Amniotic epithelial cell (primary cell): ENCODE measurements around the gene BNIP2.
"Not testable (repeated sequence)": the region's sequence is repeated elsewhere in the genome, so short reads cannot be mapped to it uniquely, and the experiment has no call there.

Source experiments
- DNase-seq: peaks from one replicate; pipeline ENCODE4 v3.0.0-alpha.2; 2010; ENCODE audit warnings: low read depth

Gene BNIP2

DNA sequence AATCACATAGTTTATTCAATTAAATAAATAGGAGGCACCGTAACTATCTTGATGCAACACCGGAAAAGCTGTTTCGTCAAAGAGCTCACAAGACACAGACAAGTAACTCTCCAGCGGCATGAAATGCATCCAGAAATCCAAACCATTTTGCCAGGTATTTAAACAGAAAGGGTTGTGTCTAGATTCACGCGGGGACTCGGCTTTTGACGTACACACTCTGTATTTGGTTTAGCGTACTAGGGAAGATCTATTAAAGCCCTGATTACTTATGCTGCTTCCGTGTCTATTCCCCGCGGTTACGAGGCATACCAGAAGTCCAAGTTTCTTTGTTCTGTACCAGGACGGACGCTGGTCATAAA lies 718 bp downstream of the BNIP2 start:
- peak; percentile 78 for DNase-seq

GRCh38 chr15:59687836-59688235 lies 1.3 kb downstream of the BNIP2 start:
- DNase-seq: peak; percentile 49

DNA sequence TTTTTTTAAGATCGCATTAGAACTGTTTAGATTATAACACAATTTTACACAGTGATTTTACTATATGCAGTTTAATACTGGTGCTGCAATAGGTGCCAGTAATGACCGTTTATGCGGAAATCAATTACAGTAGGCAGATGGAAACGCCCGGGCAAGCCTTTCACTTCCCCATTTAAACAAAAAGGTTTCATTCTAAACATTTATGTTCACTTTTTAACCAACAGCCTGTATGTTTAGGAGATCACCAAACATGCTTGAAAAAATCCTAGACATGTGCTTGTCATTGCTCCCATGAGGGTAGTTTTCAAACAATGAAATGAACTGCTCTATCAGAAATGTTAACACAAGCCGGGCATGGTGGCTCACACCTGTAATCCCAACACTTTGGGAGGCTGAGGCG lies 2.7 kb downstream of the BNIP2 start:
- DNase-seq: no peak

GRCh38 chr15:59685737-59686297 lies 3.3 kb downstream of the BNIP2 start:
- peak; percentile 63 for DNase-seq

DNA sequence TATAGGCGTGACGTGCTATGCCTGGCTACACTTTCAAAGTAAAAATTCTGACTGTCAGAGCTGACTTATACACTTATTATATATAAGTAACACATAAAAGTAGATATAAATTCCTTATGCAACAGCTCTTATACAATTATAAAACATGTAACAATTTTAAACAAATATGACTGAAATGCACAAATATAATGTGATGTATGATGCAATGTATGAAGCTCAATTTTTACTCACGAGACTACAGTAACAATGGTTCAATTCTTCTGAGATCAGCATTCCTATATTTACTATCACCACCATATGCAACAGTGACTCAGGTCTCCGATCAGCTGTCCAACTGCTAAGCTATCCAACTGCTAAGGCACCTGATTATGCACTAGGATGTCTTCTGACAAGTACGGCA lies 8.2 kb downstream of the BNIP2 start:
- DNase-seq: no peak

DNA sequence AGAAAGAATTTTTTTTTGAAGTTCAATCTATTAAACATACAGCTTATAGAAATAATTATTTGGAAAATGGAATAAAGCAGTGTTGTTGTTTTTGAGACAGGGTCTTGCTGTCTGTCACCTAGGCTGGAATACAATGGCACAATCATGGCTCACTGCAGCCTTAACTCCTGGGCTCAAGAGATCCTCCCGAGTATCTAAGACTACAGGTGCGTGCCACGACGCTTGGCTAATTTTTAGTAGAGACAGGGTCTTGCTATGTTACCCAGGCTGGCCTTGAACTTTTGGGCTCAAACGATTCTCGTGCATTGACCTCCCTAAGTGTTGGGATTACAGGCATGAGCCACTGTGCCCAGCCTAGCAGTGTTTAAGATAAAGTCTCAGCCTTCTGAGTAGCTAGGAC lies 8.8 kb downstream of the BNIP2 start:
- DNase-seq: no peak

GRCh38 chr15:59678620-59679019 lies 10.5 kb downstream of the BNIP2 start:
- DNase-seq: no peak

DNA sequence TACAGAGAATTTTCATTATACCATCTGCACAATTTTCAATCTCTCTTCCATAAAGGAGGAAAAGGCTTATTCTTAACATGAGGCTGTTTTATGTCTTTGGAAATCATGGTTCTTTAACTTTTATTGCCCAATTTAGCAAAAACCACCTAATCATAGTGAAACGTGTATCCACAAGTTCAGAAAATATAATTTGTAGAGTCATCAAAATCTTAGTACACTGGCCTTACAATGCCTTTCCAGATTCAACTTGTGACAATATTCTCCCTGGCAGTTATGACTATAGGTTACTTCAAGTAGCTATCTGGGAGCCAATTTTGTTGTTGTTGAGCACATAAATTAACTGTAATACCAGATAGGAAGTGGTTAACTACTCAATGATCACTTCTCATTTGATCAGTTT lies 10.9 kb downstream of the BNIP2 start:
- no peak for DNase-seq

- no peak for DNase-seq
These were observed 12.6 kb downstream of the BNIP2 start for GRCh38 chr15:59676565-59676964.

GRCh38 chr15:59674361-59674877 lies 14.7 kb downstream of the BNIP2 start:
- DNase-seq: no peak

- DNase-seq: no peak
These were observed 20.6 kb downstream of the BNIP2 start for GRCh38 chr15:59668556-59668955.

DNA sequence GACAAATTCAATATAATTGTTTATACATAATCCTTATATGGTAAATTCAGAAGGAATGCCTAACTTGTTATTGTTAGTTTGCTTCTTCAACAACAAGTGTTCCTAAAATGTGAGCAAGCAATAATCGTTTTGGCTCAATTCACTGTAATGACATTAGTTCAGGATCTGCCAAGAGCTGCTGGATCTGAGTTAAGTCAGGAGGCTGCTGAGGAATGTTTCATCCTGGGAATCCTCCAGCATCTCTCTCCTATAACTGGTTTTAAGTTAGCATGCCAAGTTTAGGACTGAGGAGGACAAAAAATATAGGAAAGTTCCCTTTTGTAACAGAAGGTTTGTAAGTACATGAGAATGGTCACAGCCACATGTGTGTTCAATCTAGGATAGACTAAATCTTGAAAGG lies 26.9 kb downstream of the BNIP2 start:
- no peak for DNase-seq

- no peak for DNase-seq
These were observed 29.8 kb downstream of the BNIP2 start for GRCh38 chr15:59659366-59659765.

- DNase-seq: no peak
These were observed 31.4 kb downstream of the BNIP2 start for GRCh38 chr15:59657635-59658125.

GRCh38 chr15:59656897-59657634 lies 32.1 kb downstream of the BNIP2 start, which contains the start of gene GTF2A2:
TSS of gene GTF2A2 (minus strand) at chr15:59657515. CDS start at chr15:59652277, 5,238 bp downstream.
- peak; percentile 91 for DNase-seq

DNA sequence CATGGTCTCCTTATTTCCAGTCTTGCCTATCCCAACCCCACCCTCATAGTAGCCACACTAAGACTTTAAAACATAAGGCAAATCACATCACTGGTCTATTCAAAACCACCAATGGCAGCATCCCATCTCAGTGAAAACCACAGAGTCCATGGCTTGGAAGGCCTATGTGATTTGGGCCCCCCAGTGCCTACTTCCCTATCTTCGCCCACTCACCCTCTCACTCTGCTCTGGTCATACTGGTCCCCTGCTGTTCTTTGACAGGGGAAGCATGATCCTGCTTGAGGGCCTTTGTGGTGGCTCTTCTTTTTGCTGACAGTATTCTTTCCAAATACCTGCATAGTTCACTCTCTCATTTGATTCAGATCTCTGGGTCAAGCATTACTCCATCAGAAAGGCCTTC lies 35.1 kb downstream of the BNIP2 start:
- DNase-seq: no peak

GRCh38 chr15:59649603-59650002 lies 39.5 kb downstream of the BNIP2 start:
- DNase-seq: no peak

DNA sequence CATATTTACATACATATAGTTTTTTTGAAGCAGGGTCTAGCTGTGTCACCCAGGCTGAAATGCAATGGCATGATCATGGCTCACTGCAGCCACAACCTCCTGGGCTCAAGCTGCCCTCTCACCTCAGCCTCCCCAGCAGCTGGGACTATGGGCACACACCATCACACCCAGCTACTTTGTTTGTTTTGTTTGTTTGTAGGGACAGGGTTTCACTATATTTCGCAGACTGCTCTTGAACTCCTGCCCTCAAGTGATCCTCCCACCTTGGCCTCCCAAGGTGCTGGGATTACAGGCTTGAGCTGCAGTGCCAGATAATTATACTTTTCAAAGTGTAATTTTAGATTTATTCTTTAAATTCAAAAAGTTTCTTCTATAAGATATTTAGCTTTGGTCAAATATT lies 42.0 kb downstream of the BNIP2 start:
- DNase-seq: no peak

DNA sequence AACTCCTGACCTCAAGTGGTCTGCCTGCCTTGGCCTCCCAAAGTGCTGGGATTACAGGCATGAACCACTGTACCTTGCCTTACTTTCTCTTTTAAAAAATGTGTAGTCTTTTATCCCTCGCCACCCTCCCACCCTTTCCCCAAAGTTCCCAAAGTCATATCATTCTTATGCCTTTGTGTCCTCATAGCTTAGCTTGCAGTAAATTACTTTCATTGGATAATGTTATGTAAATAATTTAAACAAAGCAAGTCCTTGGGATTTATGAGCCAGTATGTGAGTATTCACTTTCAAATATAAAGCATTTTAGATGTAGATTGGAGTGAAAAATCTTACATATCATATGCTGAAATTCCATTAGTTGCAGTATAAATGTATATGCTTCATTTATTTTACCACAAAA lies 42.8 kb downstream of the BNIP2 start:
- DNase-seq: no peak

- not testable (repeated sequence) for DNase-seq
These were observed 43.3 kb downstream of the BNIP2 start for GRCh38 chr15:59645812-59646211.

- DNase-seq: no peak
These were observed 44.4 kb downstream of the BNIP2 start for GRCh38 chr15:59644756-59645155.

DNA sequence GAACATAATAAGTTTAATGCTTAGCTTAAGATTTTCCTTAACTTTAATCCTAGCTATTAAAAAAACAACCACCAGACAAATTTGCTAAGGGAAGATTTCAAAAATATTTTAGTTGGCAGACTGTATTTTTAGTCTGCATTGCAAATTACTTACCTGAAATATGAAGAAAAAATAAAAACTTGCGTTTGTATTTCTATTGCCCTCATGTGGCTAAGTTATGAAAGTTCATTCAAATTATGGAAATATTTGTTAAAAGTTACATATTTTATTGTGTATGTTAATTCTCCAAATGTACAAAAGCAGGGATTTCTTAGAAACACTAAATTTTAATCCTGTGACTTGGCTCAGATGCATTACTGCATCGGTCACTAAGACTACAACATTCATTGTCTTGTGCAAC lies 46.8 kb downstream of the BNIP2 start:
- no peak for DNase-seq

- DNase-seq: not testable (repeated sequence)
These were observed 51.6 kb downstream of the BNIP2 start for GRCh38 chr15:59637507-59637906.

- DNase-seq: no peak
These were observed 52.9 kb downstream of the BNIP2 start for GRCh38 chr15:59636184-59636583.
